BE2C (cell line): ENCODE results near the gene MAML2.

Source experiments
- DNase-seq: peaks from one replicate; pipeline ENCODE4 v3.0.0-alpha.2; 2020
- H3K27me3 ChIP-seq: fragments of 250-450 bp; sonication (Bioruptor Pico); 2 replicates; pipeline ENCODE4 v1.5.1; 2020; ENCODE audit warnings: mild to moderate bottlenecking
- H3K36me3 ChIP-seq: fragments of 250-450 bp; sonication (Bioruptor Pico); 2 replicates; pipeline ENCODE4 v1.5.1; 2020; ENCODE audit warnings: mild to moderate bottlenecking
- H3K4me1 ChIP-seq: fragments of 250-450 bp; sonication (Bioruptor Pico); 2 replicates; pipeline ENCODE4 v1.5.1; 2020
- H3K4me3 ChIP-seq: 2 replicates; pipeline ENCODE4 v1.5.1; 2011; ENCODE audit warnings: low read depth, low read length
- H3K9me3 ChIP-seq: fragments of 250-450 bp; sonication (Bioruptor Pico); 2 replicates; pipeline ENCODE4 v1.5.1; 2020
- TF ChIP-seq, protein P1 (sequence below): IDR thresholded peaks from 2 replicates; pipeline ENCODE4 v1.5.1; 2012; ENCODE audit warnings: mild to moderate bottlenecking, low read depth, low read length

MAML2 gene

GRCh38 chr11:96146765-96147164 is 196.2 kb downstream of the MAML2 start:
- TF ChIP-seq, protein P1, sequence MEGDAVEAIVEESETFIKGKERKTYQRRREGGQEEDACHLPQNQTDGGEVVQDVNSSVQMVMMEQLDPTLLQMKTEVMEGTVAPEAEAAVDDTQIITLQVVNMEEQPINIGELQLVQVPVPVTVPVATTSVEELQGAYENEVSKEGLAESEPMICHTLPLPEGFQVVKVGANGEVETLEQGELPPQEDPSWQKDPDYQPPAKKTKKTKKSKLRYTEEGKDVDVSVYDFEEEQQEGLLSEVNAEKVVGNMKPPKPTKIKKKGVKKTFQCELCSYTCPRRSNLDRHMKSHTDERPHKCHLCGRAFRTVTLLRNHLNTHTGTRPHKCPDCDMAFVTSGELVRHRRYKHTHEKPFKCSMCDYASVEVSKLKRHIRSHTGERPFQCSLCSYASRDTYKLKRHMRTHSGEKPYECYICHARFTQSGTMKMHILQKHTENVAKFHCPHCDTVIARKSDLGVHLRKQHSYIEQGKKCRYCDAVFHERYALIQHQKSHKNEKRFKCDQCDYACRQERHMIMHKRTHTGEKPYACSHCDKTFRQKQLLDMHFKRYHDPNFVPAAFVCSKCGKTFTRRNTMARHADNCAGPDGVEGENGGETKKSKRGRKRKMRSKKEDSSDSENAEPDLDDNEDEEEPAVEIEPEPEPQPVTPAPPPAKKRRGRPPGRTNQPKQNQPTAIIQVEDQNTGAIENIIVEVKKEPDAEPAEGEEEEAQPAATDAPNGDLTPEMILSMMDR = no peak
- no peaks in the 10 kb centered on the region for H3K9me3 ChIP-seq
- DNase-seq = no peak
- no peak overlapping the region for H3K4me3 ChIP-seq
- H3K27me3 ChIP-seq = no peaks in the 10 kb centered on the region
- peaks cover 15% of the 10 kb centered on the region for H3K4me1 ChIP-seq
- no peaks in the 10 kb centered on the region for H3K36me3 ChIP-seq

GRCh38 chr11:96145163-96145585 is 197.8 kb downstream of the MAML2 start:
- Histone ChIP-seq H3K9me3 (no peaks in the 10 kb centered on the region), H3K36me3 (no peaks in the 10 kb centered on the region), H3K4me3 (no peak overlapping the region), H3K27me3 (no peaks in the 10 kb centered on the region), H3K4me1 (peaks cover 20% of the 10 kb centered on the region)
- TF ChIP-seq, protein P1 = no peak
- DNase-seq = no peak

GRCh38 chr11:96144553-96144952 is 198.4 kb downstream of the MAML2 start:
- Histone ChIP-seq H3K36me3 (no peaks in the 10 kb centered on the region), H3K9me3 (no peaks in the 10 kb centered on the region), H3K4me1 (peaks cover 26% of the 10 kb centered on the region), H3K4me3 (no peak overlapping the region), H3K27me3 (no peaks in the 10 kb centered on the region)
- DNase-seq = no peak
- TF ChIP-seq, protein P1 = no peak

DNA sequence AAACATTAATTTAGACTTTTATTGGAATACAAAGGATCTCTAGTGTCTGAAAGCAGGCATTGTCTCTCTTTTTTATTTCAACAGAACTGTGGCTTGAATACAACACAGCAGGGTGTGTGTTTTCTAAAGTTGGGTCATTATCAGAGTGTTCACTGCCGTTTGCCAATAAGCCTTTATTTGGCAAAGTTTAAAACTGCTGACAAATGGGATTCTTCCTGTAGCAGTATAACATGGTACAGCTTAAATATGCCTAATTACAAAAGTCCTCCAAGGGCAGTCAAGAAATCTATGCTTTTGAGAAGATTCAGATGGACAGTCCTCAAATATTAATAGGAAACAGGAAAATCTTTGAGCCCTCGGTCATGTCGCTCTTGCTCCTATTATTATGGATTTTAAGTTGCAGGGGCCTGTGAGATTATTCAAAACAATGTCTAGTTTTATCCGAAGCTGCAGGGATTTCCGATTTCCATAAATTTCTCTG is 199.9 kb downstream of the MAML2 start:
- Histone ChIP-seq H3K9me3 (no peaks in the 10 kb centered on the region), H3K4me1 (peaks cover 26% of the 10 kb centered on the region), H3K27me3 (no peaks in the 10 kb centered on the region), H3K4me3 (no peak overlapping the region), H3K36me3 (no peaks in the 10 kb centered on the region)
- no peak for DNase-seq
- TF ChIP-seq, protein P1 = no peak

DNA sequence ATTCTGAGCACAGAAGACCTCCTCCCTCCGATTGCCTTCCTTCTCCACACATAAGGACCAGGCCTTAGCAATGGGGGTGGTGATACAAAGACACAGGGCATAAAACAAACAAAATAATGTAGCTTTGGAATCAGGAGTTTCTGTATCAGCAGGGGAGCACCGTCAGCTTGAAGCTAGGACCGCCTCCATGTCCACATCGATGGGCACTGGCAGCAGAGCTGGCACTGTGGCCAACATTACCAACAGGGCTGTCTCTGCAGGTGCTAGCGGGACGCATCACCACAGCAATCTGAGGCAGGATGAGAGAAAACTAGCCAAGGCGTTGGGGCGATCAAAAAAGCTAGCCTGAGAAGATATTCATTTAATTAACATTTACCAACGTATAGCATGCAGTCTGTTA is 201.4 kb downstream of the MAML2 start:
- Histone ChIP-seq H3K36me3 (no peaks in the 10 kb centered on the region), H3K4me3 (no peak overlapping the region), H3K9me3 (no peaks in the 10 kb centered on the region), H3K4me1 (peaks cover 26% of the 10 kb centered on the region), H3K27me3 (no peaks in the 10 kb centered on the region)
- DNase-seq = no peak
- TF ChIP-seq, protein P1 = no peak

GRCh38 chr11:96139691-96140090 is 203.3 kb downstream of the MAML2 start:
- Histone ChIP-seq H3K4me3 (no peak overlapping the region), H3K9me3 (no peaks in the 10 kb centered on the region), H3K4me1 (peaks cover 20% of the 10 kb centered on the region), H3K27me3 (no peaks in the 10 kb centered on the region), H3K36me3 (no peaks in the 10 kb centered on the region)
- DNase-seq = no peak
- TF ChIP-seq, protein P1 = no peak
